ENCODE measurements around the gene LOXL4. TPM values are rescaled to one million over a fixed set of nuclear protein-coding genes. Genes with fewer than 3 reads are reported as not detected.

The LOXL4 gene
- not detected for total RNA-seq

DNA sequence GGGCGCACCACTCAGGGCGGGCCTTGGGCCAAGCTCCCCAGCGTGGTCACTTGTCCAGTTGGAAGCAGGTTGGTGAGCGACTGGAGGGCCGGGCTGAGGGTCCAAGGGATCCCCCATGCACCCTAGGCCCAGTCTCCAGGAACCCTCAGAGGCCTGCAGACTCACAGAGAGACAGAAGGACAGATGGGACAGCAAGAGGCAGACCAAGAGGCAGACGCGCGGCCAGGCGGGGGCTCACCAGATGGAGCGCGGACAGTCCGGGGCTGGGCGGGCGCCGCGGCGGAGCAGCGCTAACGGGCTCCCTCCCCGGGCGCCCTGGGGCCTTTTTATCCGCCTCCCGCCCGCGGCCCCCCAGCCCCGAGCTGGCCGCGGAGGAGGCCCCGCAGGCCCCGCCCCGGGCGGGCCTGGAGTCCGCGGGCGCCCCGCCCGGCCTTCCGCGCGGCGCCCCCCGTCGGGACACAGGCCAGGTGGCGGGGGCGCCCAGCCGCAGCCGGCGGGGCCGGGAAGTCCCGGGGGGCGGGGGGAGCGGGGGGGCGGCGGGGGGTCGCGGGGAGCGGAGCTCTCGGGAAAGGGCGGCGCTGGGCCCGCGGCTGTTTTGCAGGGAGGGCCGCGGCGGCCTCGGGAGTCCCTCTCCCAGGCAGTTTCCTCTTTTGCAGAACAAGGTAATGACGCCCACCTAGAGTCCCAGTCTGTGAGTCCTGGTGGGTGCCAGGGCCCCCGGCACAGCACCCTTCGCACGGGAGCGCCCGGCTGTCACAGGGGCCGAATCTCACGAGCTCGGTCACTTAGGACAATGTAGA, at the start of gene LOXL4:
LOXL4 (minus strand) TSS at position 301 of the 800 bp plus-strand sequence. CDS start 5,175 bp downstream, outside the sequence.
- DNase-seq (ENCODE audit: low spot score in 2 of 2) (peak; percentile 74 to 82), FAIRE-seq (no peak)

- FAIRE-seq (no peak), DNase-seq (ENCODE audit: low spot score in 2 of 2) (no peak)
These were observed 48.7 kb upstream of the LOXL4 start for GRCh38 chr10:98316661-98317060.

DNA sequence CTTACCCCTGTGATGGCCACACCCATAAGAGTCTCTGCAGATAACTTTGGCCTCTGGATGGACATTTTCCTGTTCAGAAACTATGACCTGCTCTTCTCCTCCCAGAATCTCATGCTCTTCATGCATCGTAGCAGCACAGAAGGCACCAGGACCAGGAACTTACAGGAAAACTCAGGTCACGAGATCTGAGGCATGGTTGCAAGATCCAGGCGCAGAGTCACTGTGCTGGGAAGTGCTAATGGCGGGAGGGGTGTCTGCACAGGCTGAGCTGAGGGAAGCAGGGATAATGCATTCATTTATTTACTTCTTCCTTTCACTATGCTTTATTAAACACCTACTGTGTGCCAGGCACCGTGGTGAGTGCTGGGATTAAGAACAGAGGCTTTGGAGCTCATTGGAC, 48.2 kb upstream of the LOXL4 start:
- FAIRE-seq (no peak), DNase-seq (ENCODE audit: low spot score in 2 of 2) (no peak)

DNA sequence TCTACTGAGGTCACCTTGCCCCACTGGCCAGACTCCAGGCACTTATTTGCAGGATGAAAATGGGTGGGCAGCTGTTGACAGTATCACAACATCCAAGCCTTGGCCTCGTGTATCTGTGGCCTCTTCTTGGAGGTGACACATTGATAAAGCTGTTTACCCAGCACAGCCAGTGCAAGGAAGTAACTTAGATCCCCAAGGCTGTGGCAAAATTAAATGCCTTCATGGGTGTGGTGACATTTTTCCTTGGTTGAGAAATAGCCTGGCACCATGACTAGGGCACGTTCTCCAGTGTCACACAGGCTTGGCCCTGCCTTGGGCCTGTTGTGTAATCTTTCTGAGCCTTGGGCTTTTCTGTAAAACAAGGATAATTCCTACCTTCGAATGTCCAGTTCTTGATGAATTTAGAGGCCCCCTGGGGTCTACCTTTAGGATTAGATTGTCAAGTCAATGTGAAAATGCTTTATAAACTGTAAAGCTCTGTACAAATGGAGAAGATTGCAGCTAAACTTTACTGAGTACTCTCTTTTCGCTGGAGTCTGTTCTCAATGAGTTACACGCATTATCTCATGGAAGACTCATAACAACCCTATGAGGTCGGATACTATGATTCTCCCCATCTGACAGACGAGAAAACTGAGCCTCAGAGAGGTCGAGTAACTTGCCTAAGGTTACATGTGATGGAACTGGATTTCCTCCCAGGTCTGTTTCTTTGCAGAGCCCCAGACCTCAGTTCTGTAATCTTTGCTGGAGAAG, 46.7 kb upstream of the LOXL4 start:
- DNase-seq (ENCODE audit: low spot score in 2 of 2) (no peak), FAIRE-seq (no peak)

DNA sequence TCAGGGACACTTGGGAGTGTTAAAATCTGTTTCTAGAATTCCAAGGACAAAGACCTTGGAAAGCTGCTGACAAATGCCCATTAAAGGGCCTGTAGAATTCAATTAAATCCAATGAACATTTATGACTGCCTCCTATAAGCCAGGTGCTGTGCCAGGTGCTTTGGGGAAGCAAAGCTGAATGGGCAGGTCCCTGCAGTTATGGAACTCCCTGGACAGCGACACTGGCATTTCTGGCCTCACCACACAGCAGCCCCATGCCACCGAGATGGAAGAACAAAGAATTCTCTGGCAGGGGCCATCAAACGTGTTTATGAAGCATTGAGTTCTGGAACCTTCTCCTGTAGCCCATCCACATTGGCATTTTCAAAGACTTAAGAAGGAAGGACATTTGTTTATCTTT, 45.6 kb upstream of the LOXL4 start:
- FAIRE-seq, result no peak

GRCh38 chr10:98312822-98313221, 44.8 kb upstream of the LOXL4 start:
- DNase-seq (ENCODE audit: low spot score in 2 of 2), result no peak
- FAIRE-seq, result no peak

More for the DNA sequence above, 45.6 kb upstream of the LOXL4 start:
- no peak for DNase-seq (ENCODE audit: low spot score in 2 of 2)

- DNase-seq (ENCODE audit: low spot score in 2 of 2), result no peak
- FAIRE-seq, result no peak
These were observed 44.4 kb upstream of the LOXL4 start for GRCh38 chr10:98312349-98312748.

GRCh38 chr10:98310701-98311100, 42.7 kb upstream of the LOXL4 start:
- DNase-seq (ENCODE audit: low spot score in 2 of 2) (no peak), FAIRE-seq (no peak)

GRCh38 chr10:98309366-98310355, 41.7 kb upstream of the LOXL4 start:
- no peak for FAIRE-seq
- peak; percentile 48 to 81 for DNase-seq (ENCODE audit: low spot score in 2 of 2)

DNA sequence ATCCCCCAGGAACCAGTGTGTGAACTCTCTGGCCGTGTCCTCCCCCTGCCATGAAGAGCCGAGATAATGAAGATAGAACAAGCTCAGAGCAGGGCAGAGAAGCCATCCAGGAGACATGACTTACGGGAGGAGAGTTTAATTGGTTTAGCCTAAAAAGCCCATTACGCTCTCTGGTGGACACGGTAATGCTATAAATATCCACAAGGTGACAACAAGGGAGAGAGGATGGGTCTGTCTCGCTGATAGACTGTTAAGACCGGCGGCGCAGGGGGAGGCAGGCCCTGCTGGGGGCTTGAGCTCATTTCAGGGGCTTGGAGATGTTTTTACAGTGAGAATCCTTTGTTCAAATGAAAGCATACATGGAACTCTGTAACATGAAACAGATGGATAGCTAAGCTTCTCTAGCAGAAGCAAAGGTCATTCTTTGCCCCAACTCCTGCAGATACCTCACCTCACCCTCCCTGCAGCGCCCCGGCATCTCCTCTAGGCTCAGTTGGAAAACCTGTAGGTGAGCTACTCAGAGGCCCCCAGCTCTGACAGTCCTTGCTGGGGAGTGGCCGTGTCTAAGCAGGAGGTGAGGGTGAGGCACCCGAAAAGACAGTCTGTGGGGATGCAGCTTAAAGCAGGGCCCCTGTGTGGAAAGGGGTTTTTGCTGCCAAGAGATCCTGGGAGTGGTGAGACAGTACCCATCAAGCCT, 40.8 kb upstream of the LOXL4 start:
- DNase-seq (ENCODE audit: low spot score in 2 of 2) (no peak), FAIRE-seq (no peak)

GRCh38 chr10:98307916-98308541, 40.0 kb upstream of the LOXL4 start:
- no peak for FAIRE-seq
- no peak for DNase-seq (ENCODE audit: low spot score in 2 of 2)

- DNase-seq (ENCODE audit: low spot score in 2 of 2) (no peak), FAIRE-seq (no peak)
These were observed 38.5 kb upstream of the LOXL4 start for GRCh38 chr10:98306501-98306900.

DNA sequence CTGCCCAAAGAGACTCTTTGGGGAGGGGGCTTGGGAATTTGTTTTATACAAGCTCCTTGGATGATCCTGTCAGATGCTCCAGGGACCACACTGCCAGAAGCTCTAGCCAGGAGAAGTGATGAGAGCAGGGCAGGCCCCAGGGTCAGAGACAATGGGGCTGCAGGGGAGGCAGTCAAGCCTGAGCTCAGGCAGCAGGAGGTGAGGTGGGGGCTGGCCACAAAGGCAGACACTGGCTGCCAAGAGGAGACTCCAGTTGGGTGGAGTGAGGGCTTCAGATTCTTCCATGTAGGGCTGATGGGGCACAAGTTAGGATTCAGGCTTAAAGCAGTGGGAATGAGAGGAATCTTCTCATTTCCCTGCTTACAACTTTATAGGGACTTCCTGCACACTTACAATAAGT, 35.6 kb upstream of the LOXL4 start:
- FAIRE-seq (no peak), DNase-seq (ENCODE audit: low spot score in 2 of 2) (no peak)

DNA sequence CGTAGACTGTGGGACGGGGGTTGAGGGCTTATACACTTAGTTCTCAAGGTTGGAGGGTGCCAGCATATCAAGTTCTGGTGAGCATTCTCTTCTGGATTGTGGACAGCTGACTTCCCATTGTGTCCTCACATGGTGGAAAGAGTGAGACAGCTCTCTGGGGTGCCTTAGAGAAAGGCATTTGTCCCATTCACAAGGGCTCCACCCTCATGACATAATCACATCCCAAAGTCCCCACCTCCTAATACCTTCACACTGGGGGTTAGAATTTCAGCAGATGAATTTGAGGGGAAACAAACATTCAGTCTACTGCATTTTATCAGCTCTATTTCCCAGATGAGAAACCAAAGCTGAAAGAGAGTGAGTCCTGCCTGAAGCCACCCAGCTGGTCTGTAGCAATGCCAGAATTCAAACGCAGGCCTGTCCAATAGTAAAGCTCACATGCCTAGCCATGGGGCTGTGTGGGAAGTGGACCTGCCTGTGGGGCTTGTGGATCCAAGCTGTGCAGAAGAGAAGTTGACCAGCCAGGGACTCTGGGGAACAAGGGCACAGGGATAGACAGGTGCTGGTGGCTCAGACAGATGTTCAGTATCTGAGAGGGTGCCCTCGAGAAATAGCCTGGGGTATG, 34.9 kb upstream of the LOXL4 start:
- FAIRE-seq, result no peak

DNA sequence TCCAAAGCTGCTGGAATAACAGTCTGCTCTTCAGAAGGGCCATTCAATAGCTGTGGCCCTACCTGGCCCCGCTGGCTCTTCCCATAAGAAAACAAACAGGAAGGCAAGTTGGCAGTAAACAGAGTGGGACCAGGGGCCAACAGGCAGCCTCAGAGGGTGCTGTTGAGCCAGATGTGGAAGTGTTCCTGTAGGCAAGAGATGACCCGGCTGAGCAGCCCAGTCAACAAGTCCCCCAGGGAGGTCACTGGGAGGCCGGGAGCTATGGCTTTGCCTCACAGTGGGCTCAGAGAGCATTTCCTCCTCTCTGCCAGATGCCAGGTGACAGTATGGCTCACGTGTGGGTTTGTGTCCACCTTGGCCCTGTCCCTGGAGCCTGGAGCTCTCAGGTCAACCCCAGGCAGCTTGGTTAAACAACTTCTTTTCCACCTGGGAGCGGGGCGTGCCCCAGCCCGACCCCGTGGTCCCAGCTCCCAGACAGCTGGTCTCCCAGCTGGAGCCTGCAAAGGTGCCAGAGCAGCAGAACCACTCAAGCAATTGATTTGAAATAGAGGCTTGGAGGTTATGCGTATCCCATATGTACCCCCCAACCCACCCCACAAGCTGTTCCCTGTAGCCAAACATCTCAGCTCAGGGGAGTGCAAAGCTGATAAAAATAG, 33.8 kb upstream of the LOXL4 start:
- DNase-seq (ENCODE audit: low spot score in 2 of 2), result no peak
- FAIRE-seq, result no peak

More for the DNA sequence above, 34.9 kb upstream of the LOXL4 start:
- no peak for DNase-seq (ENCODE audit: low spot score in 2 of 2)

DNA sequence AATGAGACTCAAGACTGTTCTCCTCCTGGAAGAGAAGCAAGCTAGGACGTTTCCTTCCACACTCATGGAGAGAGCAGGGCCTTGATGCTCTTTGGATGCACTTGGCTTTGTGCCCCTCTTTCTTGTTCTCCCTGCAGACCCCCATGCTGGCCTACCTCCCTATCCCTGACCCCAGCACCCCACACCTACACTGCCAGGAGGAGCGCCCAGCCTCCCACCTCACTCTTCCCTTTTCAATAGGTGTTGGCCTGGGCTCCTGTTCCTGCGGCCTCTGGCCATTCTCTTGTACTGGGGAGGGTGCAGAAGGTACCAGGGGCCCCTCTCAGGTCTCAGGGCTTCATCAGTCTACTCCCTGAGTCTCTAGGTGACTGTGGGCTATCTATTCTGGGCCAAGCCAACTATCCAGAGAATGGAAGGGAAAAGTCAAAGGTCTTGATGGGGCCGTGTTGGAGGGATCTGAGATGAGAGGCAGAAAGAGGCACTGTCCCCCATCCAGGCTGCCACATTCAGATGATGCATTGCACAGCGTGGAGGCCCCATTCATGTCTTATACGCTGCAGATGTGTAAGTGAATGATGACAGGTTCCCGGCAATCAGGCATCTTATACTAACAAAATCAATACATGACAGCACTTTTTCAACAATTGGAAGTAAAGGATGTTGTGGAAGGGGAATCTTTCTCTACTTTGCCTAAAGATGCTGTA, 32.7 kb upstream of the LOXL4 start:
- DNase-seq (ENCODE audit: low spot score in 2 of 2) (no peak), FAIRE-seq (no peak)

DNA sequence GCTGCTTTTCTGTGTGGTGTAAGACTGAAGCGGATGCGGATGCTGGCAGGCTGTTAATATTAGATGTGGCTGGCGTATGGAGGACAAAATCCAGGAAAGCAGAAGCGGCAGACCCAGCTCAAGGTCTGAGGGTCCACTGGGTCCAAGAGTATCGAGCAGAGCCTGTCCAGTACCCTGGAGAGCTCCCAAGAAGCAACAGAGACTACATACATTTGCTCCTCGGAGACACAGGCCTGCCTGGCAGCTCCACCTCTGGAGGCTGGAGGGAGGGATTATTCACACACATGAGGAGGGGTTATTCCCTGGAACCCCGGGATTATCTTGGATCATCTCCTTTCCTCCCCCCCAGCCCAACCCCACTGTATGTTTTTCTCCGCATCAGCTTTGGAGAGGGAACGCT, 31.3 kb upstream of the LOXL4 start:
- no peak for DNase-seq (ENCODE audit: low spot score in 2 of 2)
- FAIRE-seq, result no peak

DNA sequence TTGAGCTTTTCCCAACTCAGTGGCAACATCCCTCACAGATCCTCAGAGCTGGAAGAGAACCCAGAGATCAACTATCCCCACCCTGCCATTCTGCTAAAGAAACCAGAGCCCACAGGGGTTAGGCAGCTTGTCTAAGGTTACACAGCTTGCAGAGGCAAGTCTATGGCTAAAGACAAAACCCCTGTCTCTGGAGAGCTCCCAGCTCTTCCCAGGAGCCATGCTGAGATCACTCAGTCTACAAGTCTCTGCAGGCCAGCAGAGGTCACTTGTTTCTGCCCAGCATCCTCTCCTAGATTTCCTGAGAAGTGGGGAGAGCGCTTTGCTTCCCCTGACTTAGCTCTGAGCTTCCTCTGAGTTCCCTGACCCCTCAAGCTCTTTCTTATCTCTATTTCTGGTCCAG, 28.5 kb upstream of the LOXL4 start:
- DNase-seq (ENCODE audit: low spot score in 2 of 2) (no peak), FAIRE-seq (no peak)
